HEK293T (cell line): ENCODE results near the gene KRTAP4-7.

Experiments used
- CTBP1 ChIP-seq: fragments of 450-650 bp; IDR thresholded peaks from 2 replicates; pipeline ENCODE4 v1.6.1; 2016; ENCODE audit warnings: borderline replicate concordance
- FOXA1 ChIP-seq: fragments of 450-650 bp; IDR thresholded peaks from 2 replicates; pipeline ENCODE4 v1.6.1; 2016; ENCODE audit warnings: mild to moderate bottlenecking
- FOXM1 ChIP-seq: fragments of 450-650 bp; IDR thresholded peaks from 2 replicates; pipeline ENCODE4 v1.6.1; 2017; ENCODE audit warnings: mild to moderate bottlenecking, borderline replicate concordance
- PKNOX1 ChIP-seq: fragments of 450-650 bp; IDR thresholded peaks from 2 replicates; pipeline ENCODE4 v1.6.1; 2016
- SP1 ChIP-seq: fragments of 450-650 bp; IDR thresholded peaks from 2 replicates; pipeline ENCODE4 v1.6.1; 2017
- ZNF384 ChIP-seq: fragments of 450-650 bp; IDR thresholded peaks from 2 replicates; pipeline ENCODE4 v1.6.1; 2016

- TF ChIP-seq ZNF384 (no peak), SP1 (no peak), PKNOX1 (no peak), FOXM1 (no peak), FOXA1 (no peak), CTBP1 (no peak)
These were observed 19.6 kb upstream of the KRTAP4-7 start for GRCh38 chr17:41064301-41064700.
